ENCODE measurements around the gene SLC6A18. TPM values are rescaled to one million over a fixed set of nuclear protein-coding genes. Genes with fewer than 3 reads are reported as not detected.

SLC6A18 gene
- total and polyA plus RNA-seq, 10 of the 15 experiments (the other 5 are each of a cell fraction or from before 2014, with no cell fraction given), result not detected

- no peak for TF ChIP-seq PBX3 (IDR thresholded peaks at IDR 0.05; ENCODE audit: insufficient replicate concordance, low read depth, low read length)
- TF ChIP-seq SMARCA5 (IDR thresholded peaks at IDR 0.05), result no peak
Observed at GRCh38 chr5:1195439-1195838, 29.7 kb upstream of the SLC6A18 start (continued).

- WGBS (ENCODE audit: insufficient coverage, insufficient replicate concordance, low lambda C conversion rate, missing lambda C conversion rate), result 59% methylated on average over 24 of the region's 24 CpGs
- no peaks in the 10 kb centered on the region for H3K9me3 ChIP-seq (replicated peaks; ENCODE audit: control insufficient read depth, insufficient read depth, low read length)
- FAIRE-seq, result no peak
- no peak for DNase-seq (ENCODE audit: low read depth, low spot score)
- ChIA-PET CTCF (no interaction called here), POLR2A (no interaction called here), SMC1A (ENCODE audit: uncharacterized antibody, unreplicated experiment) (no interaction called here), RAD21 (ENCODE audit: unreplicated experiment) (no interaction called here)
- H3K4me2 ChIP-seq (ENCODE audit: control insufficient read depth, insufficient read depth), result no peak overlapping the region
- no peak for ATAC-seq
- H2AFZ ChIP-seq (ENCODE audit: control insufficient read depth, low read depth, low read length), result no peak overlapping the region
- H3K4me3 ChIP-seq, result no peak overlapping the region
- in situ Hi-C loops (cut with MboI), result no loop called here
- no peaks in the 10 kb centered on the region for H4K20me1 ChIP-seq (ENCODE audit: control insufficient read depth, insufficient read depth)
- intact Hi-C loops (cut with micrococcal nuclease; ENCODE audit: unreplicated experiment), result no loop called here
- no peaks in the 10 kb centered on the region for H3K36me3 ChIP-seq (ENCODE audit: control insufficient read depth in 2 of 2, insufficient read depth in 2 of 2, low read length in 1 of 2)
- no peaks in the 10 kb centered on the region for H3K4me1 ChIP-seq (ENCODE audit: control insufficient read depth, insufficient read depth, low read length)
- BruUV-seq (replicated peaks), result no TSS peak
- H3K27ac ChIP-seq (ENCODE audit: control insufficient read depth, insufficient read depth), result no peak overlapping the region
- no peak overlapping the region for H3K9ac ChIP-seq (ENCODE audit: control insufficient read depth, insufficient read depth, low read length)
- H3K79me2 ChIP-seq (ENCODE audit: control insufficient read depth, insufficient read depth, low read length), result no peaks in the 10 kb centered on the region
- H3K27me3 ChIP-seq (replicated peaks in 1 of 2; ENCODE audit: control insufficient read depth in 2 of 2, insufficient read depth in 2 of 2, low read length in 1 of 2), result no peaks in the 10 kb centered on the region; a peak in 1 of 4 replicates
- TF ChIP-seq PBX3 (IDR thresholded peaks at IDR 0.05; ENCODE audit: insufficient replicate concordance, low read depth, low read length), result no peak
- no peak for TF ChIP-seq EGR1 (IDR thresholded peaks at IDR 0.05; ENCODE audit: borderline replicate concordance in 1 of 2, low read depth in 2 of 2, low read length in 2 of 2)
- TF ChIP-seq SIN3A (IDR thresholded peaks at IDR 0.05; ENCODE audit: low read depth, low read length), result no peak
- TF ChIP-seq ZNF622 (IDR thresholded peaks at IDR 0.05), result no peak
- no peak for TF ChIP-seq CREM (IDR thresholded peaks at IDR 0.05; ENCODE audit: low read depth)
- no peak for TF ChIP-seq PRDM15 (CRISPR knock-in tag; IDR thresholded peaks at IDR 0.05)
- no peak for TF ChIP-seq USF2 (IDR thresholded peaks at IDR 0.05; ENCODE audit: borderline replicate concordance, low read depth, low read length)
- TF ChIP-seq YBX1 (IDR thresholded peaks at IDR 0.05), result no peak
- no peak for TF ChIP-seq MLLT1 (IDR thresholded peaks at IDR 0.05)
- TF ChIP-seq SPI1 (IDR thresholded peaks at IDR 0.05; ENCODE audit: borderline replicate concordance, insufficient read depth, low read depth, low read length), result no peak
- TF ChIP-seq NRF1 (conservative IDR thresholded peaks at IDR 0.05; ENCODE audit: low read depth, low read length), result no peak
- TF ChIP-seq BACH1 (IDR thresholded peaks at IDR 0.05; ENCODE audit: borderline replicate concordance), result no peak
- TF ChIP-seq MEF2B (IDR thresholded peaks at IDR 0.05; ENCODE audit: partially characterized antibody, poor library complexity, severe bottlenecking), result no peak
- no peak for TF ChIP-seq CBFB (IDR thresholded peaks at IDR 0.05; ENCODE audit: low read depth)
Observed at GRCh38 chr5:1195916-1196315, 29.3 kb upstream of the SLC6A18 start.
